ENCODE data around the gene KCNQ2.

Gene KCNQ2

GRCh38 chr20:63416631-63417030 is 55.8 kb downstream of the KCNQ2 start:
- H3K27ac ChIP-seq (ENCODE audit: low read depth, low read length): no peak overlapping the region
- TF ChIP-seq CTCF (IDR thresholded peaks at IDR 0.05; ENCODE audit: low read depth, low read length, poor library complexity, severe bottlenecking): no peak
- no peak for TF ChIP-seq EZH2phosphoT487 (IDR thresholded peaks at IDR 0.05; ENCODE audit: borderline replicate concordance, low read length)
- H3K36me3 ChIP-seq (ENCODE audit: control insufficient read depth, low read length): no peaks in the 10 kb centered on the region
- no peaks in the 10 kb centered on the region for H3F3A ChIP-seq (ENCODE audit: control insufficient read depth, insufficient read depth)
- H3K79me2 ChIP-seq (ENCODE audit: control insufficient read depth, low read length): no peaks in the 10 kb centered on the region
- H4K20me1 ChIP-seq (ENCODE audit: control insufficient read depth, insufficient read depth, low read depth, low read length): no peaks in the 10 kb centered on the region
- H3K9me3 ChIP-seq (ENCODE audit: control insufficient read depth, insufficient read depth, low read length): no peaks in the 10 kb centered on the region
- no peaks in the 10 kb centered on the region for H3K27me3 ChIP-seq (ENCODE audit: control insufficient read depth, low read length)
- no peak overlapping the region for H3K4me3 ChIP-seq (ENCODE audit: low read length)
- no peaks in the 10 kb centered on the region for H3K9me2 ChIP-seq (replicated peaks; ENCODE audit: control insufficient read depth, low read length)
- H3K4me2 ChIP-seq (ENCODE audit: low read length): no peak overlapping the region
- H3K4me1 ChIP-seq (ENCODE audit: control insufficient read depth, low read length): no peaks in the 10 kb centered on the region

- no peaks in the 10 kb centered on the region for H3K36me3 ChIP-seq (ENCODE audit: control insufficient read depth, low read length)
- H3F3A ChIP-seq (ENCODE audit: control insufficient read depth, insufficient read depth): no peaks in the 10 kb centered on the region
- no peak overlapping the region for H3K4me3 ChIP-seq (ENCODE audit: low read length)
- H3K4me2 ChIP-seq (ENCODE audit: low read length): no peak overlapping the region
- no peak overlapping the region for H3K27ac ChIP-seq (ENCODE audit: low read depth, low read length)
- no peaks in the 10 kb centered on the region for H3K9me2 ChIP-seq (replicated peaks; ENCODE audit: control insufficient read depth, low read length)
- no peaks in the 10 kb centered on the region for H4K20me1 ChIP-seq (ENCODE audit: control insufficient read depth, insufficient read depth, low read depth, low read length)
- H3K4me1 ChIP-seq (ENCODE audit: control insufficient read depth, low read length): no peaks in the 10 kb centered on the region
- no peaks in the 10 kb centered on the region for H3K9me3 ChIP-seq (ENCODE audit: control insufficient read depth, insufficient read depth, low read length)
- H3K27me3 ChIP-seq (ENCODE audit: control insufficient read depth, low read length): no peaks in the 10 kb centered on the region
- TF ChIP-seq CTCF (IDR thresholded peaks at IDR 0.05; ENCODE audit: low read depth, low read length, poor library complexity, severe bottlenecking) (no peak), EZH2phosphoT487 (IDR thresholded peaks at IDR 0.05; ENCODE audit: borderline replicate concordance, low read length) (no peak)
- H3K79me2 ChIP-seq (ENCODE audit: control insufficient read depth, low read length): no peaks in the 10 kb centered on the region
Measured at GRCh38 chr20:63415647-63416391, 56.6 kb downstream of the KCNQ2 start.

GRCh38 chr20:63414720-63415430 is 57.6 kb downstream of the KCNQ2 start:
- no peak overlapping the region for H3K4me3 ChIP-seq (ENCODE audit: low read length)
- no peaks in the 10 kb centered on the region for H3K9me2 ChIP-seq (replicated peaks; ENCODE audit: control insufficient read depth, low read length)
- no peaks in the 10 kb centered on the region for H4K20me1 ChIP-seq (ENCODE audit: control insufficient read depth, insufficient read depth, low read depth, low read length)
- H3K27me3 ChIP-seq (ENCODE audit: control insufficient read depth, low read length): no peaks in the 10 kb centered on the region
- H3K36me3 ChIP-seq (ENCODE audit: control insufficient read depth, low read length): no peaks in the 10 kb centered on the region
- H3K27ac ChIP-seq (ENCODE audit: low read depth, low read length): no peak overlapping the region
- H3K9me3 ChIP-seq (ENCODE audit: control insufficient read depth, insufficient read depth, low read length): no peaks in the 10 kb centered on the region
- no peaks in the 10 kb centered on the region for H3F3A ChIP-seq (ENCODE audit: control insufficient read depth, insufficient read depth)
- H3K4me2 ChIP-seq (ENCODE audit: low read length): no peak overlapping the region
- H3K79me2 ChIP-seq (ENCODE audit: control insufficient read depth, low read length): no peaks in the 10 kb centered on the region
- H3K4me1 ChIP-seq (ENCODE audit: control insufficient read depth, low read length): no peaks in the 10 kb centered on the region
- no peak for TF ChIP-seq EZH2phosphoT487 (IDR thresholded peaks at IDR 0.05; ENCODE audit: borderline replicate concordance, low read length)
- TF ChIP-seq CTCF (IDR thresholded peaks at IDR 0.05; ENCODE audit: low read depth, low read length, poor library complexity, severe bottlenecking): no peak
